ENCODE results near the gene MIOX. TPM values are rescaled to one million over a fixed set of nuclear protein-coding genes. Genes with fewer than 3 reads are reported as not detected.
"Not testable (repeated sequence)": the region's sequence is repeated elsewhere in the genome, so short reads cannot be mapped to it uniquely, and the experiment has no call there.

MIOX gene
- total RNA-seq, 1 donor from 2014 or later = not detected

- peaks cover 18% of the 10 kb centered on the region for H3K36me3 Mint-ChIP-seq (ENCODE audit: low read depth)
- H3K4me1 Mint-ChIP-seq (ENCODE audit: low read depth) = peaks cover 16% of the 10 kb centered on the region
- H3K4me3 Mint-ChIP-seq (ENCODE audit: low read depth) = peak within 1 kb of the TSS; percentile 96
- peak; percentile 96 for DNase-seq (ENCODE audit: low spot score)
- intact Hi-C loops (cut with micrococcal nuclease) = loop anchor here (1.0 to 2.0 kb wide), 2 partner anchors 17 to 75 kb away; partner anchors contain the start of genes CHKB and SCO2
- no peaks in the 10 kb centered on the region for H3K27me3 Mint-ChIP-seq (ENCODE audit: low read depth)
- peak within 1 kb of the TSS; percentile 94 for H3K27ac Mint-ChIP-seq
- no peaks in the 10 kb centered on the region for H3K9me3 Mint-ChIP-seq
Measured at GRCh38 chr22:50507991-50508884, 21.6 kb downstream of the MIOX start, which contains the start of gene NCAPH2. Gene NCAPH2, plus strand, starts transcription at chr22:50508224. Its CDS starts 114 bp downstream, at chr22:50508338.

- Mint-ChIP-seq H3K9me3 (no peaks in the 10 kb centered on the region), H3K27ac (peak overlapping the region; percentile 91), H3K36me3 (ENCODE audit: low read depth) (peaks cover 18% of the 10 kb centered on the region), H3K4me1 (ENCODE audit: low read depth) (peaks cover 16% of the 10 kb centered on the region), H3K27me3 (ENCODE audit: low read depth) (no peaks in the 10 kb centered on the region), H3K4me3 (ENCODE audit: low read depth) (peak overlapping the region; percentile 92)
- DNase-seq (ENCODE audit: low spot score) = no peak
- intact Hi-C loops (cut with micrococcal nuclease) = loop anchor here (1.0 to 2.0 kb wide), 2 partner anchors 16 to 74 kb away; partner anchors contain the start of genes CHKB and SCO2
Measured at GRCh38 chr22:50508897-50509296, 22.2 kb downstream of the MIOX start.

- Mint-ChIP-seq H3K4me3 (ENCODE audit: low read depth) (no peak overlapping the region), H3K4me1 (ENCODE audit: low read depth) (peaks cover 21% of the 10 kb centered on the region)
Measured at GRCh38 chr22:50513175-50513574, 26.5 kb downstream of the MIOX start.

GRCh38 chr22:50516068-50516467 lies 29.4 kb downstream of the MIOX start:
- Mint-ChIP-seq H3K27me3 (ENCODE audit: low read depth) (no peaks in the 10 kb centered on the region), H3K4me3 (ENCODE audit: low read depth) (no peak overlapping the region), H3K9me3 (no peaks in the 10 kb centered on the region), H3K27ac (no peak overlapping the region), H3K4me1 (ENCODE audit: low read depth) (peaks cover 11% of the 10 kb centered on the region), H3K36me3 (ENCODE audit: low read depth) (peaks cover 57% of the 10 kb centered on the region)
- intact Hi-C loops (cut with micrococcal nuclease) = no loop called here
- DNase-seq (ENCODE audit: low spot score) = no peak

More at GRCh38 chr22:50513175-50513574, 26.5 kb downstream of the MIOX start:
- Mint-ChIP-seq H3K27ac (no peak overlapping the region), H3K27me3 (ENCODE audit: low read depth) (no peaks in the 10 kb centered on the region), H3K36me3 (ENCODE audit: low read depth) (peaks cover 43% of the 10 kb centered on the region), H3K9me3 (no peaks in the 10 kb centered on the region)
- DNase-seq (ENCODE audit: low spot score) = no peak
- intact Hi-C loops (cut with micrococcal nuclease) = no loop called here

- intact Hi-C loops (cut with micrococcal nuclease) = no loop called here
- H3K9me3 Mint-ChIP-seq = no peaks in the 10 kb centered on the region
- no peaks in the 10 kb centered on the region for H3K27me3 Mint-ChIP-seq (ENCODE audit: low read depth)
- H3K4me1 Mint-ChIP-seq (ENCODE audit: low read depth) = peaks cover 11% of the 10 kb centered on the region
- peaks cover 59% of the 10 kb centered on the region for H3K36me3 Mint-ChIP-seq (ENCODE audit: low read depth)
- no peak for DNase-seq (ENCODE audit: low spot score)
- H3K4me3 Mint-ChIP-seq (ENCODE audit: low read depth) = no peak overlapping the region
- H3K27ac Mint-ChIP-seq = no peak overlapping the region
Measured at GRCh38 chr22:50516891-50517290, 30.2 kb downstream of the MIOX start.

- Mint-ChIP-seq H3K4me3 (ENCODE audit: low read depth) (no peak overlapping the region), H3K27me3 (ENCODE audit: low read depth) (no peaks in the 10 kb centered on the region), H3K27ac (no peak overlapping the region), H3K9me3 (no peaks in the 10 kb centered on the region), H3K4me1 (ENCODE audit: low read depth) (peaks cover 5% of the 10 kb centered on the region), H3K36me3 (ENCODE audit: low read depth) (peaks cover 53% of the 10 kb centered on the region)
- no peak for DNase-seq (ENCODE audit: low spot score)
- intact Hi-C loops (cut with micrococcal nuclease) = no loop called here
Measured at GRCh38 chr22:50517495-50518260, 31.0 kb downstream of the MIOX start.

- peaks cover 59% of the 10 kb centered on the region for H3K36me3 Mint-ChIP-seq (ENCODE audit: low read depth)
- no peak overlapping the region for H3K27ac Mint-ChIP-seq
- intact Hi-C loops (cut with micrococcal nuclease) = no loop called here
- no peak for DNase-seq (ENCODE audit: low spot score)
- no peaks in the 10 kb centered on the region for H3K27me3 Mint-ChIP-seq (ENCODE audit: low read depth)
- no peak overlapping the region for H3K4me3 Mint-ChIP-seq (ENCODE audit: low read depth)
- H3K9me3 Mint-ChIP-seq = no peaks in the 10 kb centered on the region
- H3K4me1 Mint-ChIP-seq (ENCODE audit: low read depth) = peaks cover 5% of the 10 kb centered on the region
Measured at GRCh38 chr22:50518606-50519005, 31.9 kb downstream of the MIOX start.

GRCh38 chr22:50519151-50519550 lies 32.5 kb downstream of the MIOX start:
- Mint-ChIP-seq H3K4me3 (ENCODE audit: low read depth) (no peak overlapping the region), H3K27me3 (ENCODE audit: low read depth) (no peaks in the 10 kb centered on the region), H3K36me3 (ENCODE audit: low read depth) (peaks cover 59% of the 10 kb centered on the region), H3K27ac (no peak overlapping the region), H3K9me3 (no peaks in the 10 kb centered on the region), H3K4me1 (ENCODE audit: low read depth) (peaks cover 5% of the 10 kb centered on the region)
- intact Hi-C loops (cut with micrococcal nuclease) = no loop called here
- DNase-seq (ENCODE audit: low spot score) = no peak

GRCh38 chr22:50520184-50520583 lies 33.5 kb downstream of the MIOX start:
- H3K36me3 Mint-ChIP-seq (ENCODE audit: low read depth) = peaks cover 58% of the 10 kb centered on the region

GRCh38 chr22:50520826-50521453 lies 34.3 kb downstream of the MIOX start:
- Mint-ChIP-seq H3K36me3 (ENCODE audit: low read depth) (peaks cover 54% of the 10 kb centered on the region), H3K4me3 (ENCODE audit: low read depth) (no peak overlapping the region), H3K4me1 (ENCODE audit: low read depth) (peaks cover 8% of the 10 kb centered on the region), H3K9me3 (no peaks in the 10 kb centered on the region), H3K27ac (no peak overlapping the region), H3K27me3 (ENCODE audit: low read depth) (no peaks in the 10 kb centered on the region)
- intact Hi-C loops (cut with micrococcal nuclease) = loop anchor here (10.0 kb wide), 1 partner anchor 276 kb away; the partner anchor contains the start of gene TUBGCP6
- DNase-seq (ENCODE audit: low spot score) = no peak

More at GRCh38 chr22:50520184-50520583, 33.5 kb downstream of the MIOX start:
- H3K27ac Mint-ChIP-seq; H3K27me3 Mint-ChIP-seq (ENCODE audit: low read depth); DNase-seq (ENCODE audit: low spot score); H3K4me1 Mint-ChIP-seq (ENCODE audit: low read depth); H3K9me3 Mint-ChIP-seq; H3K4me3 Mint-ChIP-seq (ENCODE audit: low read depth): not testable (repeated sequence)
- intact Hi-C loops (cut with micrococcal nuclease) = loop anchor here (10.0 kb wide), 1 partner anchor 275 kb away; the partner anchor contains the start of gene TUBGCP6

GRCh38 chr22:50521710-50522109 lies 35.1 kb downstream of the MIOX start:
- H3K27ac Mint-ChIP-seq = no peak overlapping the region
- H3K4me3 Mint-ChIP-seq (ENCODE audit: low read depth) = no peak overlapping the region
- peaks cover 48% of the 10 kb centered on the region for H3K36me3 Mint-ChIP-seq (ENCODE audit: low read depth)
- no peaks in the 10 kb centered on the region for H3K27me3 Mint-ChIP-seq (ENCODE audit: low read depth)
- intact Hi-C loops (cut with micrococcal nuclease) = loop anchor here (10.0 kb wide), 1 partner anchor 277 kb away; the partner anchor contains the start of gene TUBGCP6
- H3K4me1 Mint-ChIP-seq (ENCODE audit: low read depth) = peaks cover 8% of the 10 kb centered on the region
- no peaks in the 10 kb centered on the region for H3K9me3 Mint-ChIP-seq
- no peak for DNase-seq (ENCODE audit: low spot score)

- Mint-ChIP-seq H3K4me1 (ENCODE audit: low read depth) (peaks cover 13% of the 10 kb centered on the region), H3K4me3 (ENCODE audit: low read depth) (no peak overlapping the region), H3K36me3 (ENCODE audit: low read depth) (peaks cover 49% of the 10 kb centered on the region), H3K9me3 (no peaks in the 10 kb centered on the region), H3K27ac (no peak overlapping the region), H3K27me3 (ENCODE audit: low read depth) (no peaks in the 10 kb centered on the region)
- intact Hi-C loops (cut with micrococcal nuclease) = loop anchor here (10.0 kb wide), 1 partner anchor 278 kb away; the partner anchor contains the start of gene TUBGCP6
- no peak for DNase-seq (ENCODE audit: low spot score)
Measured at GRCh38 chr22:50522208-50522805, 35.6 kb downstream of the MIOX start.

All from activated T-helper 2 cell treated with anti-CD3 and anti-CD28 coated beads, Interferon-gamma antibody, Interleukin-2, Interleukin-4, amounts not matched to agents 10 μg/mL and 5 μg/mL and 100 μg/mL, durations not matched to agents 14 hours and 24 hours and 36 hours (primary cell).